Erythroblast (primary cell): Measurements from ENCODE around the gene NOL4L.

Source experiments
- GATA1 ChIP-seq: IDR thresholded peaks from 2 replicates; pipeline ENCODE4 v1.6.1; 2011; ENCODE audit warnings: low read depth, mild to moderate bottlenecking, control low read depth, low read length, moderate library complexity
- POLR2A ChIP-seq: IDR thresholded peaks from 2 replicates; pipeline ENCODE4 v1.6.1; 2011; ENCODE audit warnings: mild to moderate bottlenecking, low read length

DNA sequence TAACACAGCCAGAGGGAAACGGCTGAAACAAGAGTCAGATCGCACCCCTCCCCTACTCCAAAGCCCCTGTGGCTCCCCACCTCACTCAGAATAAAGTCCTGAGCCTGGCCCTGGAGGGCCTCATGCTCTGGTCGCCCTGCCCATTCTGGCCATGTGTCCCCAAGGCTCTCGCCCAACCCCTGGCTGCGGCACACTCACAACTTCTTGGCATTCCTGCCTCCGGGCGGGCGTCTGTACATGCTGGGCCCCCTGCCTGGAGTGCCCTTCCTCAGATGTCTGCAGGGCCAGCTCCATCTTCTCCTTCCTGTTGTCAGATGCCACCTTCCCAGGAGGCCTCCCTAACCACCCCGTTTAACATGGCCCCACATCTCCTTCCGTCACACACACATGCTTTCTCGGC lies 17.1 kb upstream of the NOL4L start:
- TF ChIP-seq POLR2A (no peak), GATA1 (no peak)
